K562 (cell line): ENCODE data around the gene TEX22. TPM values are rescaled to one million over a fixed set of nuclear protein-coding genes. Genes with fewer than 3 reads are reported as not detected.

Source experiments
- polyA plus RNA-seq, 8 experiments: library from polyadenylated mRNA; depleted of rRNA in 4 of 8; stranded (reverse) in 5 of 8; unstranded in 3 of 8; fragments of >200 nt; fragmentation: Nextera tagmentation in 2 of 8; fragmentation: Illumina TruSeq in 1 of 8; extraction: Ambion mirVana in 2 of 8; extraction: Trizol in 1 of 8; gene quantifications; 2 replicates each; pipeline versions ENCODE4 v1.2.1 to v1.2.3, GENCODE V29; 2011 to 2014; ENCODE audit warnings: inconsistent platforms in 1 of 8, missing spikeins in 1 of 8
- total RNA-seq, 7 experiments: library from RNA; depleted of rRNA in 6 of 7; stranded (reverse); fragments of >200 nt in 6 of 7; fragmentation: Illumina TruSeq in 2 of 7; extraction: Trizol in 2 of 7; gene quantifications; 2 replicates each; pipeline versions ENCODE4 v1.2.1 to v1.2.3, GENCODE V29; 2011 to 2021; ENCODE audit warnings: low replicate concordance in 1 of 7

TEX22 gene
- total and polyA plus RNA-seq, 9 of the 15 experiments (the other 6 are each of a cell fraction or from before 2014, with no cell fraction given), result 0.04 to 1.7 (median 0.23) TPM; not detected in 2

Other genes with a start within 250 kb of the TEX22 start
Only the 7 nearest of the 10 such genes appear.
- gene BRF1, start 97.5 kb upstream of the TEX22 start, total RNA-seq (2014; rRNA removed), result 24.6 and 24.9 TPM in 2 replicates
- gene BRF1, start 97.5 kb upstream of the TEX22 start, total RNA-seq (2014; rRNA removed; fragmentation: Illumina TruSeq; extraction: Trizol), result 6.9 and 9.3 TPM in 2 replicates
- gene BRF1, start 97.5 kb upstream of the TEX22 start, total RNA-seq (2015; rRNA removed; fragmentation: Illumina TruSeq; extraction: Trizol), result 12.5 and 12.7 TPM in 2 replicates
- gene BRF1, start 97.5 kb upstream of the TEX22 start, total RNA-seq (2021), result 22.5 and 22.6 TPM in 2 replicates
- 3.6 and 5.6 TPM in 2 replicates for gene BRF1, start 97.5 kb upstream of the TEX22 start, polyA plus RNA-seq (2011; rRNA removed)
- gene BRF1, start 97.5 kb upstream of the TEX22 start, polyA plus RNA-seq (2014; fragmentation: Illumina TruSeq; extraction: Trizol), result 8.2 and 10.5 TPM in 2 replicates
- gene BRF1, start 97.5 kb upstream of the TEX22 start, polyA plus RNA-seq (2014; fragmentation: Nextera tagmentation; extraction: Ambion mirVana), result under 1 TPM; 0.14 to 0.17 TPM
- 12.8 and 14.6 TPM in 2 replicates for gene BRF1, start 97.5 kb upstream of the TEX22 start, polyA plus RNA-seq (2014; rRNA removed)
- 13.2 and 21.3 TPM in 2 replicates for gene PACS2, start 83.8 kb upstream of the TEX22 start, total RNA-seq (2014; rRNA removed)
- gene PACS2, start 83.8 kb upstream of the TEX22 start, total RNA-seq (2014; rRNA removed; fragmentation: Illumina TruSeq; extraction: Trizol), result 4.4 and 5.9 TPM in 2 replicates
- 10.4 and 11.6 TPM in 2 replicates for gene PACS2, start 83.8 kb upstream of the TEX22 start, total RNA-seq (2015; rRNA removed; fragmentation: Illumina TruSeq; extraction: Trizol)
- gene PACS2, start 83.8 kb upstream of the TEX22 start, total RNA-seq (2021), result 20.8 and 21.0 TPM in 2 replicates
- gene PACS2, start 83.8 kb upstream of the TEX22 start, polyA plus RNA-seq (2011; rRNA removed), result 8.8 and 9.9 TPM in 2 replicates
- 4.3 and 9.0 TPM in 2 replicates for gene PACS2, start 83.8 kb upstream of the TEX22 start, polyA plus RNA-seq (2014; fragmentation: Illumina TruSeq; extraction: Trizol)
- under 1 TPM; 0.11 to 0.34 TPM for gene PACS2, start 83.8 kb upstream of the TEX22 start, polyA plus RNA-seq (2014; fragmentation: Nextera tagmentation; extraction: Ambion mirVana)
- gene PACS2, start 83.8 kb upstream of the TEX22 start, polyA plus RNA-seq (2014; rRNA removed), result 14.6 and 16.6 TPM in 2 replicates
- gene MTA1, start 21.3 kb downstream of the TEX22 start, total RNA-seq (2014; rRNA removed), result 48.1 and 61.0 TPM in 2 replicates
- gene MTA1, start 21.3 kb downstream of the TEX22 start, total RNA-seq (2014; rRNA removed; fragmentation: Illumina TruSeq; extraction: Trizol), result 11.6 and 12.2 TPM in 2 replicates
- 32.3 and 33.4 TPM in 2 replicates for gene MTA1, start 21.3 kb downstream of the TEX22 start, total RNA-seq (2015; rRNA removed; fragmentation: Illumina TruSeq; extraction: Trizol)
- 107 and 118 TPM in 2 replicates for gene MTA1, start 21.3 kb downstream of the TEX22 start, total RNA-seq (2021)
- gene MTA1, start 21.3 kb downstream of the TEX22 start, polyA plus RNA-seq (2011; rRNA removed), result 47.7 and 58.6 TPM in 2 replicates
- 29.5 and 45.4 TPM in 2 replicates for gene MTA1, start 21.3 kb downstream of the TEX22 start, polyA plus RNA-seq (2014; fragmentation: Illumina TruSeq; extraction: Trizol)
- under 1 TPM; 0.13 to 0.14 TPM for gene MTA1, start 21.3 kb downstream of the TEX22 start, polyA plus RNA-seq (2014; fragmentation: Nextera tagmentation; extraction: Ambion mirVana)
- gene MTA1, start 21.3 kb downstream of the TEX22 start, polyA plus RNA-seq (2014; rRNA removed), result 90.0 and 103 TPM in 2 replicates
- gene CRIP2, start 76.3 kb downstream of the TEX22 start, total RNA-seq (2014; rRNA removed), result 1.7 and 2.0 TPM in 2 replicates
- not detected in 2 replicates for gene CRIP2, start 76.3 kb downstream of the TEX22 start, total RNA-seq (2014; rRNA removed; fragmentation: Illumina TruSeq; extraction: Trizol)
- gene CRIP2, start 76.3 kb downstream of the TEX22 start, total RNA-seq (2015; rRNA removed; fragmentation: Illumina TruSeq; extraction: Trizol), result 0.33 and 0.34 TPM in 2 replicates
- 1.2 and 1.7 TPM in 2 replicates for gene CRIP2, start 76.3 kb downstream of the TEX22 start, total RNA-seq (2021)
- 1.0 and 2.2 TPM in 2 replicates for gene CRIP2, start 76.3 kb downstream of the TEX22 start, polyA plus RNA-seq (2011; rRNA removed)
- 0.18 and 0.51 TPM in 2 replicates for gene CRIP2, start 76.3 kb downstream of the TEX22 start, polyA plus RNA-seq (2014; fragmentation: Illumina TruSeq; extraction: Trizol)
- under 1 TPM; 0.25 to 0.27 TPM for gene CRIP2, start 76.3 kb downstream of the TEX22 start, polyA plus RNA-seq (2014; fragmentation: Nextera tagmentation; extraction: Ambion mirVana)
- gene CRIP2, start 76.3 kb downstream of the TEX22 start, polyA plus RNA-seq (2014; rRNA removed), result 0.16 and 1.2 TPM in 2 replicates
- not detected in 2 replicates for gene CRIP1, start 88.3 kb downstream of the TEX22 start, total RNA-seq (2014; rRNA removed)
- gene CRIP1, start 88.3 kb downstream of the TEX22 start, total RNA-seq (2014; rRNA removed; fragmentation: Illumina TruSeq; extraction: Trizol), result not detected in 2 replicates
- gene CRIP1, start 88.3 kb downstream of the TEX22 start, total RNA-seq (2015; rRNA removed; fragmentation: Illumina TruSeq; extraction: Trizol), result not detected in 2 replicates
- 0.58 and 0.98 TPM in 2 replicates for gene CRIP1, start 88.3 kb downstream of the TEX22 start, total RNA-seq (2021)
- 0.14 and 0.23 TPM in 2 replicates for gene CRIP1, start 88.3 kb downstream of the TEX22 start, polyA plus RNA-seq (2011; rRNA removed)
- not detected in 2 replicates for gene CRIP1, start 88.3 kb downstream of the TEX22 start, polyA plus RNA-seq (2014; fragmentation: Illumina TruSeq; extraction: Trizol)
- not detected for gene CRIP1, start 88.3 kb downstream of the TEX22 start, polyA plus RNA-seq (2014; fragmentation: Nextera tagmentation; extraction: Ambion mirVana)
- 0.11 TPM in 1 of 2 replicates, not detected in the other for gene CRIP1, start 88.3 kb downstream of the TEX22 start, polyA plus RNA-seq (2014; rRNA removed)
- 26.4 and 28.3 TPM in 2 replicates for gene TEDC1, start 92.7 kb downstream of the TEX22 start, total RNA-seq (2014; rRNA removed)
- gene TEDC1, start 92.7 kb downstream of the TEX22 start, total RNA-seq (2014; rRNA removed; fragmentation: Illumina TruSeq; extraction: Trizol), result 0.64 and 0.84 TPM in 2 replicates
- 6.6 and 8.8 TPM in 2 replicates for gene TEDC1, start 92.7 kb downstream of the TEX22 start, total RNA-seq (2015; rRNA removed; fragmentation: Illumina TruSeq; extraction: Trizol)
- 20.1 and 25.7 TPM in 2 replicates for gene TEDC1, start 92.7 kb downstream of the TEX22 start, total RNA-seq (2021)
- gene TEDC1, start 92.7 kb downstream of the TEX22 start, polyA plus RNA-seq (2011; rRNA removed), result 5.9 and 6.6 TPM in 2 replicates
- gene TEDC1, start 92.7 kb downstream of the TEX22 start, polyA plus RNA-seq (2014; fragmentation: Illumina TruSeq; extraction: Trizol), result 1.2 and 6.8 TPM in 2 replicates
- under 1 TPM; 0.21 to 0.25 TPM for gene TEDC1, start 92.7 kb downstream of the TEX22 start, polyA plus RNA-seq (2014; fragmentation: Nextera tagmentation; extraction: Ambion mirVana)
- 18.9 and 19.4 TPM in 2 replicates for gene TEDC1, start 92.7 kb downstream of the TEX22 start, polyA plus RNA-seq (2014; rRNA removed)
- gene TMEM121, start 128.0 kb downstream of the TEX22 start, total RNA-seq (2014; rRNA removed), result 0.36 TPM in 1 of 2 replicates, not detected in the other
- not detected in 2 replicates for gene TMEM121, start 128.0 kb downstream of the TEX22 start, total RNA-seq (2014; rRNA removed; fragmentation: Illumina TruSeq; extraction: Trizol)
- not detected in 2 replicates for gene TMEM121, start 128.0 kb downstream of the TEX22 start, total RNA-seq (2015; rRNA removed; fragmentation: Illumina TruSeq; extraction: Trizol)
- 0.31 TPM in 1 of 2 replicates, not detected in the other for gene TMEM121, start 128.0 kb downstream of the TEX22 start, total RNA-seq (2021)
- 0.09 TPM in 1 of 2 replicates, not detected in the other for gene TMEM121, start 128.0 kb downstream of the TEX22 start, polyA plus RNA-seq (2011; rRNA removed)
- gene TMEM121, start 128.0 kb downstream of the TEX22 start, polyA plus RNA-seq (2014; fragmentation: Illumina TruSeq; extraction: Trizol), result not detected in 2 replicates
- gene TMEM121, start 128.0 kb downstream of the TEX22 start, polyA plus RNA-seq (2014; fragmentation: Nextera tagmentation; extraction: Ambion mirVana), result not detected
- not detected in 2 replicates for gene TMEM121, start 128.0 kb downstream of the TEX22 start, polyA plus RNA-seq (2014; rRNA removed)